HG02798 (cell line): Measurements from ENCODE around the gene EFHD2.
"Not testable (repeated sequence)": the region's sequence is repeated elsewhere in the genome, so short reads cannot be mapped to it uniquely, and the experiment has no call there.

Experiments used
- ATAC-seq: cut with Tn5 transposase; IDR thresholded peaks from one replicate; pipeline ENCODE4 v1.9.1; 2021; ENCODE audit warnings: mild to moderate bottlenecking; ENCODE audit not compliant: unreplicated experiment, poor library complexity

Gene EFHD2

DNA sequence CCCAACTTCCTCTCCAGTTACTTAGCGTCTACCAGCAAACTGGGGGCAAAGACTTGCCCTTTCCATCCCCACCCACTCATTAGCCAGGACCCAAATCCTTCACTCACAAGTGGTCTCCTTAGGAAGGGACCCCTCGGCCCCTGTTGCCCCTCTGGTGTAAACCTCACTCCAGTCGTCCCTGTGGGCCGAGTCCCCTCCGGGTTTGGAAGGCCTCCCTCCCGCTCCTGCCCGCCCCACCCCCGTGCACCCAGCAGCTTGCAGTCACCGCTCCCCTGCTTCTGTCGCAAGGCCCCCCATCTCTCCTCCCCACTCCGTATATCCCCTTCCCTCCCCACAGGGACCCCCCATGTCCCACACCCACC is 1.2 kb downstream of the EFHD2 start:
- no peak for ATAC-seq

DNA sequence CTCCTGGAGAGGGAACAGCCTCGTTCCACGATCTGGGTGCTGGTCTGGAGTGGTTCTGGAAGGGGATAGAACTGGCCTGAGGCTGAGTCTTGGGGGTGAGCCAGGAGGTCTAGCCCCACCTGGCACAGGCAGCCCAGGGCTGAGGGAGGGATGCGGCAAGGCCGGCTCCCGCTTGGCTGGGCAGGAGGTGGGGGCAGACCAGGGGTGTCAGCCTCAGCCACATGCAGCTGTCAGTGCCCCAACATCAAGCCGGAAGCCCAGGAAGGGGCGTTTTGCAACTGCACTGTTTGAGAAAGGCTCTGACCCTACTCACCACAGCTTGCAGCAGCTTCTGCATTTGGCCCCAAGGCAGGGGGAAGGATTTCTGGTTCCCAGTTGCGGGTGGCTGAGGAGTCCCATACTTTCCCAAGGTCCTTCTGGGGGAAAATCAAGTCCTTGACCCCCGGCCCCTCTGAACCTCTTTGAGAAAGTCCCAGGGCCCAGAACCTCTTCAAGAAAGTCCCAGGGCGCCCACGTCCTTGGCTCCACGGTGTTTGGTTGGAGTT is 2.0 kb downstream of the EFHD2 start:
- peak; percentile 50 for ATAC-seq

DNA sequence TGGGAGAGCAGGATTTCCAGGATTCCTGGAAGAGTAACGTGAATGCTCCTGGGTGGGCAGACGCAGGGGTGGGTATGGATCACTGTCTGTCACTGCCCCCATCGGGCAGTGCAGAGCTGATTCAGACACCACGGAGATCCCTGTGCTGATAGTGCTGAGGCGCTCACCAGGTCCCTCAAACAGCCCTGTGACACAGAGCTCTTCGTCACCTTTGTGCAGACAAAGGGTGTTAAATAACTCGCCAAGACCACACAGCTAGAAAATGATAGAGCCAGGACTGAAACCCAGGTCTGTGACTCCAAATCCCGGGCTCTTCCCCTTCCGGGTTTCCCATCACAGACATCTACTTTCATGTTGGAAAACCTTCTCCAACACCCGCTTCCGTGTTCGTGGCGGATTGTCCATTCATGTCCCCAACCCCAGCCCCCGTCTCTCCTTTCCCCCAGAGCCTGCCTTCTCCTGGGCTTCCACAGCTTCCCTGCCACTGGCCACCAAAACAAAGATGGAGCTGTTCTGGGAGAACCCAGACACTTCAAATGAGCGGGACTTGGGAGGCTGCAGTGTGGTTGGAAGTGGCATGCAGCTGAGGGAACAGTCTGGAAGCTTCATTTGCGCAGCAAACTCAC is 2.6 kb downstream of the EFHD2 start:
- ATAC-seq, result no peak

DNA sequence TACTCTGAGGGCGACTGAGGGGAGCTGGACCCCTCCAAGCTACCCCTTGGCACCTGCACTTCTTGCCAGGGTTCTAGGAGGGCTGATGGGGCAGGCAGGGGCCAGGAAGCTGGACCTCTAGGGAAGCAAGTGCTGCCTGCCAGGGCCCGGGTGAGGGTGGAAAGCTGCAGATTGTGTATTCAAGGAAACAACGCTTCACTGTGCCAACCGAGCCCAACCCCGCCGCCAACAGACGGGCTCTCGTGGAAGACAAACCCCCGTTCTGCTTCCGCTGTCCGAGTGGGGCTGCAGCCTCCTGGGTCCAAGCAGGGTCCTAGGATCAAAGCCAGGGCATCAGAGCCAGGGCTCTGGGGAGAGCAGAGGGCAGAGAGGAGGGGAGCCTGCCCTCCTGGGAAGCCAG is 3.2 kb downstream of the EFHD2 start:
- ATAC-seq, result no peak

DNA sequence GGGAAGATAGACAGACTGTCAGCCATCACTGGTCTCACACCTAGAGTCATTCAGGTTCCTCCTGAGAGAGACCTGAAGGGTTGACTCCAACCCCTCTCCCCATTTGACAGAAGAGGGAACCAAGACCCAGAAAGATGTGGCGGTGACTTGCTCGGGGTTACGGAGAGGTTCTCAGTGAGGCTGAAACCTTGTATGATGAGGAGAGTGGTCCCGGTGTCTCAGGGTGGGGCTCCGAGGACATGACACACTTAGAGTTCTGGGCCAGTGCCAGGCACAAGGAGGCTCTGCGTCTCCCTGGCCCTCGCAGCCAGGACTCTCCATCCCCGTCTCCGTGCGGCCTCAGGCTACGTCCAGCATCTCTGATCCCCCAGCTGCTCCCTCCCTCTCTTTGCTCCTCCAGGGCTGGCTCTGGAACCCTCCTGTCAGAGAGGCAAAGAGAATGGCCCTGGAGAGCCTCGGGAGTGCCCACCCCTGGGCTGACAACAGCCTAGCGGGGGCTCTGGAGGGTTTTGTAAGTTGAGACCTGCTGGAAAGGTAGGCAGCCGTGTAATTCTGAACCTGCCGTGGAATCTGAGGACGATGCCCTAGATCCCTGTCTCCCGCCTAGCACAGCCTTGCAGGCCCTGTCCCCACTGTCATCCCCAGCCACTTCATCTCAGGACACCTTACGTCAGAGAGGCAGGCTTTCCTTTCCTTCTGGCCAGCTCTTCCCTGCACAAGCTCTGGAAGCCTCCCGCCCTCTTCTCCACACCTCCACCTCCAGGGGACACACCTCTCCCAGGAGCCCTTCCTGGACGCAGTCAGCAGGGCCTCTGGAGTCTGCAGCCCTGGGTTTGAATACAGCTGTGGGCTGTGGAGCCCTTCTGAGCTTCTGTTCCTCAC is 4.1 kb downstream of the EFHD2 start:
- no peak for ATAC-seq

DNA sequence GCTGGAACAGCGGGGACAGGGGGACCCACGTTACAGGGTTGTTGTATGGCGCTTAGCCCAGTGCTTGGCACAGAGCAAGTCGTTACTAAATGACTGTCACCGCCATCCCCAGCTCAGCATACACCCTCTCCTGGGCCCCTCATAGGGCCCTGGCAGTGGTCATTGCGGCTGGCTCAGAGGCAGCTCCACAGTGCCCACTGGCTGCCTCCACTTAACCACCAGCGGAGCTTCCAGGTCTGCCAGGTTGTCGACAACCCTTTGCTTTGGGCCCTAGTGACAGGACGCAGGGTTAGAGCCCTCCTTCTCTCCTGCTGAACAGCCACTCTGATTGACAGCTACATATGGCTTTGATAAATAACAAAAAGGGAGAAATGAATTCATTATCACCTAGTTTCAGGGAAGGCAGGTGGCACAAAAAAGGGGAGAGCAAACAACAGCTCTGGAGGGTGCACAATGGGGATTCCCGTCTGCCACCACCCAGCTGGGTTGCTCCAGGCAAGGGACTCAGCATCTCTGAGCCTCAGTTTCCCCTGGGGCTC is 4.8 kb downstream of the EFHD2 start:
- ATAC-seq, result no peak

DNA sequence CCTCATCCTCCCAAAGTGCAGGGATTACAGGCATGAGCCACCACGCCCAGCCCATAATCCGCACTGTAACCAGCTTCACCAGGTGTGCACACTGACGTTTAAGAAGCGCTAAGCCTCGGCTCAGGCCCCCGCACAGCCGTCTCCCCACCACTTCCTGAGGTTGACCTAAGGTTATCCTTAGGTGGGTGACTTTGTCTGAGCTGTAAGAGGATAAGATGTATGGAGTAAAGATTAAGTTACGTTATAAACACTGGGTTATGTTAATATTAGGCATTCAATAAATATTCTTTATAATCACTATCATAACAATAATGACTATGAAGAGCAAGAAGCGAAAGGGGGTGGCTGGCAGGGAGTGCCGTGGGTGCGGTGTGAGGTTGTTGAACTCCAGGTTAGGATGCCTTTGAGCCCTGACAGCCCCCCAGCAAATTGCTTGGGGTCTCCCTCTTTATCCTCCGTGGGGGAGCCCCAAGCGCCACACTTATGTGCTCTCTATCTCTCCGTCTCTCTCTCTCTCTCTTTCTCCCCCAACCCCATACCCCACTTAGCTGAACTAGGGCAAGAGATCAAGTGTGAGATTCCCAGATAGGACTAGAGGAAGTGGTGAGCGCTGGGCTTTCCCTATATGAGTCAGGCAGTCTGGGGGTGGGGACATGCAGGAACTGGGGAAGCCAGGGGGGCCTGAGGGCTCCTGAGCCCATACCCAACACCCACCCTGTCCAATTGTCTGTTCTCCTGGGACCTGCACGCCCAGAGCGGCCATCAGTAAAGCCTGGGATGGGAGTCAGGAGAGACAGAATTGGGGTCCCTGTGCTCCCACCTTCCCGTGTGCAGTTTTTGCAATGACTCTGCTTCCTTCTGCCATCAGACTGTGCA is 7.6 kb downstream of the EFHD2 start:
- ATAC-seq, result no peak

DNA sequence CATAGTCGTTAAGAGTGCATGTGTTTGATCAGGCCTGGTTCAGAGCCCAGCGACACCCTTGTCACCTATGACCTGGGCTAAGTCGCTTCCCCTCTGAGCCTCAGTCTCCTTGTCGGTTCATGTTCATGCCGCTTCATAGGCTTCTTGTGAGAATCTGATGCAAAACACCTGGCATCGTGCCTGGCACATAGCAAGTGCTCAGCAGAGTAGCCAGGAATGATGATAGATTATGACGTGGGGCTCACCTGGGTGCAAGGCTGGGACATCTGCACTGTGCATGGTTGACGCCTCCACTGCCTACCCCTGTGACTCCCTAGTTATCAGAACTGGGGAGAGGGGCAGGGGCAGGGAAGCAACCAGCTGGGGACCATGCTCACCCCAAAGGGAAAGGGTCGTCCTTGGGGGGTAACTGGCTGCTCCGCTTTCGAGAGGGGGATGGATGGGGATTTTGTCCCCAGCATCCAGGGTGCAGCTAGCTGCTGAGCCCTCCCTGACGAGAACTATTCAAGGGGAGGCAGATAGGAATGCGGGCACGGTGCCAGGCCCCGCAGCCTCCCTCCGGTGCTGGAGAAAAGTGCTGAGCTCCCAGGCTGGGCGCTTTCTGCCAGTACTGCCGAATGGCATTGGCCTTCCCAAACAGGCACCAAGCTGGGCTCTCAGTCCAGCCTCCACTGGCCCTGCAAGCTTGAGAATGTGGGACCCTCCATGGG is 9.3 kb downstream of the EFHD2 start:
- no peak for ATAC-seq

DNA sequence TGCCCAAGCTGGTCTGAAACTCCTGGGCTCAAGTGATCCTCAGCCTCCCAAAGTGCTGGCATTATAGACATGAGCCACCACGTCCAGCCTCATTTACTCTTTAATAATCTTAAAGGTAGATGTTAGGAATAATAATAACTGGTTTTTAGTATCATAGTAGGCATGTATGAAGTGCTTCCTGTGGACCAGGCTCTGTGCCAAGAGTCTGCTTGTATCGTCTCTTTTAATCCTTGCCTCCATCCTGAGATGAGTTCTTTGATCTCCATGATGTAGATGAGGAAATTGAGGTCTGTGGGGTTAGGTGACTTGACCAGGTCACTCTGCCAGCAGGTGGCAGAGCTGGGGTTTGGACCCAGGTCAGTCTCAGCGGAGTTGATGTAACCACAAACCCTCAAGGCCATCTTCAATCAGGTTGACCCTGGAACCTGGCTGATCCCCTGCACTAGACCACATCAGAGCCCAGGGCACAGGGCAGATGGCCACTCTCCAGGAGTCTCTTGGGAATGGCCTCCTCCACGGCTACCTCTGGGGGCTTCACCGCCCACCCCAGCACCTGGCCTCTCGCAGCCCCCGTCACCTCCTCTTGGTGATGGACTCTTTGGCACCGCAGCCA is 11.3 kb downstream of the EFHD2 start:
- ATAC-seq, result no peak

DNA sequence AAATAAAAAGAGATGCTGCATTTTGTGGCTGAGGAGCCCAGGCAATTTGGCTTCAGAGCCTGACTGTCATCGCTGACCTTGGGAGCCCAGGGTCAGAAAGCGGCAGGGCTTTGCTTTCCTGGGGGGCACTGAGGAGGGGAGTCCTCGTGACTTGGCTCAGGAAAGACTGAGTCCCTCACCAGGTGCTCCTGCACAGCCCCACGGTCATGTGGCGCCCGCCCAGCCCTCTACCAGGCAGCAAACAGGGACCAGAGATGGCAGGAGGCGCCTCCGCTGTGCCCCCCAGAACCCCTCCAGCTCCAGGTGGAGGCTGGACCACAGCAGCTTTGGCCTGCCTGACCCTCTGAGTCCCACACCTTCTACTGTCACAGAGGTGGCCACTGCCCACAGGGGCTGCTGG is 13.2 kb downstream of the EFHD2 start:
- ATAC-seq, result no peak

DNA sequence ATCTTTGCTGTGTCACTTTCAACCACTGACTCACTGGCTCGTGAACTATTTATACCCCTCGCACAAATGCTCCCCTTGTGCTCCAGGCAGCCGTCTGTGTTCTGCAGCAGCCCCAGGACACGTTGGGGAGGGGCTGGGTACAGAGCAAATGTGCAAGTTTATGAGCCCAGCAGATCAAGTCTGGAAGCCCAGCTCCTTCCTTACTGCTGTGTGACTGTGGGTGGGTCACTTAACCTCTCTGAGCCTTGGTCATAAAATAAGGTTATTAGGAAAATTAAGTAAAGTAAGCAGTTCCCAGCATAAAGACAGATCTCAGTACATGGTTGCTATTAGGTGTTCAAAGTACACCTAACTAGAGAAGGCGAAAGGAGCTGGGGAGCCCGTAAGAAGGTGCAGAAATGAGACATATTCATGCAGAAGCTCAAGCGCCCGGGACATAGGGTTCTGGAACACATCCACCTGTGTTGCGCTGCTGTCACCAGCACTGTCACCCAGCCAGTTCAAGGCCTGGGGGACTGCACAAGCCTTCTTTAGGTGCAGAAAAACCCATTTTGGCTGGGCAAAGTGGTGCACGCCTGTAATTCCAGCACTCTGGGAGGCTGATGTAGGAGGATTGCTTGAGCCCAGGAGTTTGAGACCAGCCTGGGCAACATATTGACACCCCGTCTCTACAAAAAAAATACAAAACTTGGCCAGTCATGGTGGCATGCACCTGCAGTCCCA is 13.8 kb downstream of the EFHD2 start:
- no peak for ATAC-seq

DNA sequence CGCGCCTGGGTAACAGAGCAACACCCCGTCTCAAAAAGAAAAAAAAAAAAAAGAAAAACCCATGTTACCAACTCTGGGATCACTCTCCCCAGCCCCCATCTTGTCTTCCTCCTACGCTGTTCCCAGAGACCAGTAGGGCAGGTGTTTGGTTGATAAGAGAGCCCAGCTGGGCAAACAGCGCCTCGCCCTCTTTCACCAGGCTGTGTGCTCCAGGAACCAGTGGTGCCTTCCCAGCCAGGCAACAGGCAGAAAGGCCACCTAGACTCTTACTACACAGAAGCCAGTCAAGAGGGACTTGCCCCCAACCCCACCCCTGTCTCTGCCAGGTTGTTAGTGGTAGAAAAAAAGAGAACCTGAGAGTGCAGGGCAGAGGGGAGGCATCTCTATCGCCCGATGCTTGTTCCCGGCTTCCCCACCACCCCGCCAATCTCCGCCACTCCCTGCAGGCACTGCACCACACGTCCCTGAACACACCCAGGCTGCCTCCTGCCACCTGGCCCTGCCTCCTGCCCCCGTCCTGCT is 14.5 kb downstream of the EFHD2 start:
- ATAC-seq, result no peak

DNA sequence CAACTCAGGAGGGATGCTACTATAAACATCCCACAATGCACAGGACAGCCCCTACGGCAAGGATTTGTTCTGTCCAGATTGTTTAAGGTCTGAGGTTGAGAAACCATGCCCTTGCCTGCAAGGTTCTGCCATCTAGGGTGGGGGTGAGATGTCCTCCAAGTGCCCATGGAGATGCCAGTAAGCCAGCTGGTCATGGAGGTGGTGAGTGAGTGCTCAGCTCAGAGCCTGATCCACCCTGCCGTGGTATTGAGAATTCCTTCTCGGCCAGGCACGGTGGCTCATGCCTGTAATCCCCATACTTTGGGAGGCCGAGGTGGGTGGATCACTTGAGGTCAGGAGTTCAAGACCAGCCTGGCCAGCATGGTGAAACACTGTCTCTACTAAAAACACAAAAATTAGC is 15.3 kb downstream of the EFHD2 start:
- ATAC-seq, result no peak

DNA sequence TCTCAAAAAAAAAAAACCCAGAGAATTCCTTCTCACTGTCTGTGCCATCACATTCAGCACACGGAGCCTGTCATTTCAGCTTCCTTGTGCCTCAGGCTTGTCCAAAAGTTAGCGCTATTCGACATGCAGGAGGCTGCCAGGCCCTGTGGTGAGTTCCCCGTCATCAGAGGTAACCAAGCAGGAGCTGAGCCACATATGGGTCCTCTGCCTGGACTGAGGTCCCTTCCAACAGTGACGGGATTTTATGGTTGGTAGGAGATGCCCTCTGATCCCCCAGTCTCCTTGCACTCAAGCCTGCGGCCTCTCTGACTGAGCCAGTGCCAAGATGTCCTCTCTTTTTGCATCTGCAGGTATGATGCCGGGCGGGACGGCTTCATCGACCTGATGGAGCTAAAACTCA is 15.8 kb downstream of the EFHD2 start:
- ATAC-seq, result no peak

DNA sequence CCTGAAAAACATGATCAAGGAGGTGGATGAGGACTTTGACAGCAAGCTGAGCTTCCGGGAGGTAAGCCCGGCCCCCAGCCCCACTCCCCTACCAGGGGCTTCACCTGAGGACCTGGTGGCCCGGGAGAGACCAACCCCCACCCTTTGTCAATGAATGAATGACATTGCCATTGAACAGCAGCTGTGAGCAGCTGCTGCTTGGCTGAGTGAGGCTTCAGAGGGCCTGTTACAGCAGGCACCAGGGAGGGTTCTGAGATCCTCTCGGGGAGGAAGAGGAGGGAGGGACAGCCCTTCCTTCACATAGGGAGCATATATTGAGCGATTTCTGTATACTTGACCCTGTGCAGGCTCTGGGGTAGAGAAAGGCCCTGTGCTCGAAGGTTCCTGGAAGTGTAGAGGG is 16.3 kb downstream of the EFHD2 start:
- ATAC-seq, result no peak

DNA sequence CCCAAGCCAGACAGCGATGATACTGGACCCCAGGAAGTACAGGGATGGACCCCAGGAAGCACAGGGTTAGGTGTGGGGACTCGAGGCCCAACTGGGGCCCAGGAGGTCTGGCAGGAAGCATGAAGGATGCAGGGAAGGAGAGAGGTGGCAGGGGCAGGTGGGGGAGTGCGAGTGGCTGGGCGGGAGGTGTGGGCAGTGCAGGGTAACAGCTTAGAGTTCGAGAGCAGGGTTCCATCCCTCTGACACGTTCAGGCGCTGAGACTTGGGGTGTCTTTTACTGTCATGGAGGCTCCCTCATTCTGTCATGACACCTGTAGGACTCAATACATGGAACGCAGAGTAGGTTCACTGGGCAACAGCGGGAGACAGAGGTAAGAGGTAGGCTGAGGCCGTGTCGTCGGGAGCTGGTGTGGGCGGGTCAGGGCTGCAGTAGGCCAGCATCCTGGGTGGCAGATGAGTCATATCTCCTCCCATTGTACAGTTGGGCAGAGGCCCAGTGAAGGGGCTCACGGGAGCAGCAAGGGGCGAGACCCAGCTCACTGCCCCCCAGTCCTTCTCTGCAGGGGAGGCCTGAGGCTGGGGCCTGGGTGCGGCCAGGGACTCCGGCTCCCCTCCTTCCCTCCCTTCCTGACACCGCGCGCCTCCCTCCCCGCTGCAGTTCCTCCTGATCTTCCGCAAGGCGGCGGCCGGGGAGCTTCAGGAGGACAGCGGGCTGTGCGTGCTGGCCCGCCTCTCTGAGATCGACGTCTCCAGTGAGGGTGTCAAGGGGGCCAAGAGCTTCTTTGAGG is 17.0 kb downstream of the EFHD2 start:
- no peak for ATAC-seq

DNA sequence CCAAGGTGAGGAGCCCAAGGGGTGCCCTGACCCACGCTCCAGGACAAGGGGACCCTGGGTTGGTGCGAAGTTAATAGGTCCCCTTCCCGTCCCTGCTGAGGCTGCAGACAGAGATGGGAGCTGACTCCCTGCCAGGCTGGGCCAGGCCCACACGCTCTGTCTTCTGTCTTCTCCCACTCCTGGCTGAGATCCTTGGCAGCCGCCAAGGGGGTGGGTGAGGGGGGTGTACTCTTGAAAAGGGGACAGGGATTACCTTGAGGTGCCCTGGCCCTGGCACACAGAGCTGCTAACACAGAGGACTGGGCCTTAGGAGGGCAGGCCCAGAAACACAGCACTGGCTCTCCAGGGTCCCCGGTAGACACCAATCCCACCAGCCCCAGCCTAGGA is 17.6 kb downstream of the EFHD2 start:
- no peak for ATAC-seq

DNA sequence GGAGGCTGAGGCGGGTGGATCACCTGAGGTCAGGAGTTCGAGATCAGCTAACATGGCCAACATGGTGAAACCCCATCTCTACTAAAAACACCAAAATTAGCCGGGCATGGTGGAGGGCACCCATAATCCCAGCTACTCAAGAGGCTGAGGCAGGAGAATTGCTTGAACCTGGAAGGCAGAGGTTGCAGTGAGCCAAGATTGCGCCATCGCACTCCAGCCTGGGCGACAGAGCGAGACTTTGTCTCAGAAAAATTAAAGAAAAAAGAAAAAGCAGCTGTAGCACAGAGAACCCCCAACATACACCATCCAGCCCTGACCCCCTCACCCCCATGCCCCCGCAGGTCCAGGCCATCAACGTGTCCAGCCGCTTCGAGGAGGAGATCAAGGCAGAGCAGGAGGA is 18.6 kb downstream of the EFHD2 start:
- ATAC-seq, result not testable (repeated sequence)
